Mesendoderm (in vitro differentiated cells): ENCODE measurements around the gene IFNA4.
A peak's percentile ranks its signal among the peaks of the same experiment; 100 is the strongest.
"Not testable (repeated sequence)": the region's sequence is repeated elsewhere in the genome, so short reads cannot be mapped to it uniquely, and the experiment has no call there.

Experiments
- DNase-seq: peaks from one replicate; pipeline ENCODE4 v3.0.0; 2013
- H2AK5ac ChIP-seq: 2 replicates; pipeline ENCODE4 v1.6.1; 2013; ENCODE audit warnings: low read length, inconsistent platforms
- H2BK120ac ChIP-seq: 2 replicates; pipeline ENCODE4 v1.6.1; 2013; ENCODE audit warnings: low read depth, mild to moderate bottlenecking, low read length, moderate library complexity, mixed read lengths
- H2BK15ac ChIP-seq: replicated peaks from 2 replicates; pipeline ENCODE4 v1.6.1; 2013; ENCODE audit warnings: low read depth, mild to moderate bottlenecking, moderate library complexity
- H2BK5ac ChIP-seq: 2 replicates; pipeline ENCODE4 v1.6.1; 2013; ENCODE audit warnings: low read length, inconsistent platforms
- H3K18ac ChIP-seq: 2 replicates; pipeline ENCODE4 v1.6.1; 2013; ENCODE audit warnings: mild to moderate bottlenecking, low read length, mixed read lengths
- H3K23ac ChIP-seq: one replicate; pipeline ENCODE4 v1.6.1; 2013; ENCODE audit warnings: low read length
- H3K27ac ChIP-seq: 2 replicates; pipeline ENCODE4 v1.5.1; 2013; ENCODE audit warnings: low read depth, mild to moderate bottlenecking, inconsistent platforms, low read length, moderate library complexity
- H3K27me3 ChIP-seq: 2 replicates; pipeline ENCODE4 v1.6.1; 2013; ENCODE audit warnings: low read length, control low read depth, mild to moderate bottlenecking, inconsistent platforms; ENCODE audit not compliant: insufficient read depth, poor library complexity
- H3K36me3 ChIP-seq: 2 replicates; pipeline ENCODE4 v1.6.1; 2013; ENCODE audit warnings: low read length, inconsistent platforms; ENCODE audit not compliant: control insufficient read depth, insufficient read depth
- H3K4ac ChIP-seq: one replicate; pipeline ENCODE4 v1.6.1; 2013; ENCODE audit warnings: low read depth, mild to moderate bottlenecking, low read length, moderate library complexity
- H3K4me1 ChIP-seq: 2 replicates; pipeline ENCODE4 v1.6.1; 2013; ENCODE audit warnings: low read depth, low read length, inconsistent platforms; ENCODE audit not compliant: control insufficient read depth
- H3K4me2 ChIP-seq: 2 replicates; pipeline ENCODE4 v1.6.1; 2013; ENCODE audit warnings: low read length
- H3K4me3 ChIP-seq: 2 replicates; pipeline ENCODE4 v1.5.1; 2013; ENCODE audit warnings: mild to moderate bottlenecking, low read length
- H3K56ac ChIP-seq: one replicate; pipeline ENCODE4 v1.6.1; 2013; ENCODE audit warnings: low read length
- H3K79me1 ChIP-seq: 2 replicates; pipeline ENCODE4 v1.6.1; 2013; ENCODE audit warnings: low read length, inconsistent platforms
- H3K79me2 ChIP-seq: 2 replicates; pipeline ENCODE4 v1.6.1; 2013; ENCODE audit warnings: mild to moderate bottlenecking, low read length; ENCODE audit not compliant: control insufficient read depth, insufficient read depth
- H3K9ac ChIP-seq: 2 replicates; pipeline ENCODE4 v1.6.1; 2013; ENCODE audit warnings: low read length, inconsistent platforms
- H4K5ac ChIP-seq: one replicate; pipeline ENCODE4 v1.6.1; 2013; ENCODE audit warnings: low read length
- H4K8ac ChIP-seq: one replicate; pipeline ENCODE4 v1.6.1; 2013; ENCODE audit warnings: low read depth, mild to moderate bottlenecking, control low read depth, low read length, moderate library complexity
- WGBS: extraction: QIAGEN DNeasy Blood & Tissue Kit; methylation state at CpG from one replicate; pipeline ENCODE4 v1.1.7; 2013; ENCODE audit warnings: low lambda C conversion rate, missing lambda C conversion rate; ENCODE audit not compliant: insufficient coverage; ENCODE audit errors: extremely low coverage; 5-methylcytosine and 5-hydroxymethylcytosine counted together

IFNA4 gene

DNA sequence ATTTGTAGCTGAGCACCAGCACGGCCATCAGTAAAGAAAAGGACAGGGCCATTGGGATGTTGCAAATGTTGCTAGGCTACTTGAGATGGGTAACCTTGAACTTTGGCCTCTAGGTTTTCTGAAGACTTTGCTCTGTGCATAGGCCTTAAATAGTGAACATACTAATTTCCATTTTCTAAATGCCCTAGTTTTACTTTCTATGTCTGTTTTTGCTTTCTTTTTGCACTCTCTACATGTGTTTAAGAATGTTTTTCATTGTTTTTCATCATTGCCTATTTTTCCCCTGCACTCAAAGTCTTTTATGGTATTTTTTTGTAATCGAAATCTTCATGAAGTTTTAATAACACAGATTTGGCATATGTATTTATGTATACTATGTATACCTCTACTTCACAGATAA is 40.7 kb upstream of the IFNA4 start, which contains the start of gene IFNA17:
IFNA17 (minus strand) TSS at position 101 of the 400 bp plus-strand sequence; CDS start at position 52, 49 bp downstream.
- H3K4ac ChIP-seq = no peak within 1 kb of the TSS

DNA sequence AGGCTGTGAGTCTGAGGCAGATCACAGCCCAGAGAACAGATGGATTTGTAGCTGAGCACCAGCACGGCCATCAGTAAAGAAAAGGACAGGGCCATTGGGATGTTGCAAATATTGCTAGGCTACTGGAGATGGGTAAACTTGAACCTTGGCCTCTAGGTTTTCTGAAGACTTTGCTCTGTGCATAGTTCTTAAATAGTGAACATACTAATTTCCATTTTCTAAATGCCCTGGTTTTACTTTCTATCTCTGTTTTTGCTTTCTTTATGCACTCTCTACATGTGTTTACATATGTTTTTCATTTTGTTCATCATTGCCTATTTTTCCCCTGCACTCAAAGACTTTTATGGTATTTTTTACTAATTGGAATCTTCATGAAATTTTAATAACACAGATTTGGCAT is 29.8 kb upstream of the IFNA4 start, which contains the start of gene IFNA16:
IFNA16 (minus strand) TSS at position 101 of the 400 bp plus-strand sequence; CDS start at position 95, 6 bp downstream.
- H2BK5ac ChIP-seq, H3K27ac ChIP-seq, H3K79me2 ChIP-seq, H2AK5ac ChIP-seq, H3K4me2 ChIP-seq, H3K9ac ChIP-seq, H3K4me3 ChIP-seq, H2BK15ac ChIP-seq, H3K36me3 ChIP-seq, H3K23ac ChIP-seq, H3K56ac ChIP-seq, H3K79me1 ChIP-seq, H3K18ac ChIP-seq, H4K8ac ChIP-seq, H4K5ac ChIP-seq, H3K4me1 ChIP-seq, H3K27me3 ChIP-seq, DNase-seq, H2BK120ac ChIP-seq, H3K4ac ChIP-seq: not testable (repeated sequence)
- no CpG with 5 or more reads among the region's 1 CpG for WGBS

More for the DNA sequence above, 40.7 kb upstream of the IFNA4 start, which contains the start of gene IFNA17:
- H3K36me3 ChIP-seq = no peaks in the 10 kb centered on the region
- no peak within 1 kb of the TSS for H4K5ac ChIP-seq
- no peaks in the 10 kb centered on the region for H3K79me1 ChIP-seq
- no peak within 1 kb of the TSS for H2BK15ac ChIP-seq
- no peaks in the 10 kb centered on the region for H3K79me2 ChIP-seq
- H3K4me1 ChIP-seq = no peaks in the 10 kb centered on the region
- H2BK120ac ChIP-seq = no peak within 1 kb of the TSS
- no peaks in the 10 kb centered on the region for H3K27me3 ChIP-seq
- H3K4me2 ChIP-seq = no peak within 1 kb of the TSS
- H3K23ac ChIP-seq = no peak within 1 kb of the TSS
- no peak within 1 kb of the TSS for H3K9ac ChIP-seq
- H2BK5ac ChIP-seq = no peak within 1 kb of the TSS
- H3K56ac ChIP-seq = no peak within 1 kb of the TSS
- no CpG with 5 or more reads among the region's 2 CpGs for WGBS
- no peak within 1 kb of the TSS for H3K18ac ChIP-seq
- H3K27ac ChIP-seq = no peak within 1 kb of the TSS
- no peak within 1 kb of the TSS for H3K4me3 ChIP-seq
- no peak for DNase-seq
- no peak within 1 kb of the TSS for H4K8ac ChIP-seq
- H2AK5ac ChIP-seq = no peak within 1 kb of the TSS

DNA sequence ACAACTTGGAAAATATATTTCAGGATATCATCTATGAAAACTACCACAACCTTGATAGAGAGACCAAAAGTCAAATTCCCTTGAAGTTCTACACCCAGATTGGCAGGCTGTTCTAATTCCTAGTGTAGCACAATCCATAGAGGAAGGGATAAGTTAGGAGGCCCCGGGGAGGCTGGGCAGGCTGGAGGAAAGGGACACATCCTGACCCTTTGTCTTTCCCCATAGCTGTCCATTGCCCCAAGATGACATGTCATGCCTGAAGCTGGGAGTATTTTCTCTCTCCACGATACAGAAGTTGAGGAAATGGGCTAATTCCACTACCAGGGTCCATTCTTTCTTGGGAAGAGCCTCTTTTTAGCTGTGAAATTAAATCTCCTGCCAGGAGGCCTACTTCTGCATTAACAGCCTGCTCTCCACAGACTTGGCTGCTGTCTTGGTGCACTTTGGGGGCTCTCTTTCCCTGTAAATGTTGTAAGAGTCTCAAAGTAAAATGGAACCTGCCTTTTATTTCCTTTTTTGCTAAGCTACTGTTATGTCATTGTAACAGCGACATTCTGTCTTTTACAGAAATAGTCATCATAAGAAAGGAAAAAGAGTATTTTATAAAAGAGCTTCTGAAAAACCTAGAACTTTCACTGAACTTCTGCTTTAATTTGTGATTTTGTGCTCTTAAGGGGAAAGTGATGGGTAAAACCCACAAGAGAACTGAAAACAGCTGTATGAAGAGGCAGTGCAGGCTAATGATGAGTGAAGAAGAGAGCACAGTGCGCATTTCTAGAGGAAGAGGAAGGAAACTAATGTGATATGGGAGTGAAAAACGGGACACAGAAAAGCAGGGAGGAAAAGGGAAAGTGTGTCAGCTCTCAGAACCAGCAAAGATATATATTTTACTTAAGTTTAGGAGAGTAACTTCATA is 26.3 kb upstream of the IFNA4 start:
- not testable (repeated sequence) for H4K5ac ChIP-seq, H2BK120ac ChIP-seq, H3K27ac ChIP-seq, H2BK5ac ChIP-seq, H2AK5ac ChIP-seq, H3K79me1 ChIP-seq, H4K8ac ChIP-seq, H3K4me3 ChIP-seq, H3K36me3 ChIP-seq, H3K56ac ChIP-seq, H3K79me2 ChIP-seq, H3K4me1 ChIP-seq, H3K4me2 ChIP-seq, H3K27me3 ChIP-seq, H3K4ac ChIP-seq, H3K9ac ChIP-seq, H3K18ac ChIP-seq, H3K23ac ChIP-seq, H2BK15ac ChIP-seq
- WGBS = no CpG with 5 or more reads among the region's 5 CpGs
- peak; percentile 32 for DNase-seq

DNA sequence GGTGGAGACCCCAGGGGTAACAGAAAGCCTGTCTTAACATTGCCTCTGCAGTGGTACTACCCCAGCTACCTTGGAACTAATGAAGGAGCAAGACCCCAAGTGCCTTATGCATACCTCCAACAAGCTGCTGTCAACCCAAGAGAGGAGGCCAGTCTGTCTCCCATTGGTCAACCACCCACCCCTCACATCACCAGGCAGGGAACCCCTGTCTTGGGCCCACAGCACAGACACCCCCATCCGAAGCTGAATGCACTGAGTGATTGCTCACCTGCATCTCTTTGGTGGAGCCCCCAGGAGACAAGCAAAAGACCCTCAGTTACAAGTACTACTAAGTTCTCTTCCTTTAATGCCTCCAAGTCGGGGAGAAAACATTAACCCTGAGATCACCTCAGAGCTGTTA is 24.8 kb upstream of the IFNA4 start:
- H3K18ac ChIP-seq, H4K8ac ChIP-seq, H3K4me3 ChIP-seq, H2BK120ac ChIP-seq, H2BK15ac ChIP-seq, H2AK5ac ChIP-seq, H3K79me2 ChIP-seq, H3K9ac ChIP-seq, DNase-seq, H3K56ac ChIP-seq, H3K23ac ChIP-seq, H3K4me1 ChIP-seq, H3K79me1 ChIP-seq, H3K27me3 ChIP-seq, H3K4ac ChIP-seq, H2BK5ac ChIP-seq, H3K36me3 ChIP-seq, H3K4me2 ChIP-seq, H3K27ac ChIP-seq, H4K5ac ChIP-seq: not testable (repeated sequence)
- WGBS = no CpG with 5 or more reads among the region's 2 CpGs

DNA sequence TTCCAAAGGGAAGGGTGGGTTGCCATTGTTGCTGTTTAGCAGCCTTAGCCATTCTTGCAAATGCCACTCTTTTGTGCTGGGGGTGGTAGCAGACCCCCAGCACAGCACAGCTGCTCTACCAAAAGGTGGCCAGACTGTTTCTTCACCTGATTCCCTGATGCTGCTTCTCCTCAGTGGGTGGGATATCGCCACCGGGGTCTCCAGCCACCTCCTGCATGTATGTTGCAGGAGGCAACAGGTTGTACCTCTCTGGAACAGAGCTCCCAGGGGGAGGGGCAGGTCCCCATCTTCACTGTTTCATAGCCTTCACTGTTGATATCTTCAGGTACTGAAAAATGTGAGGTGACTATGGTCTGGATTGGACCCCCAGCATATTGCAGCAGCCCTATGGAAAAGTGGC is 23.4 kb upstream of the IFNA4 start:
- not testable (repeated sequence) for H3K4me1 ChIP-seq, DNase-seq, H3K27me3 ChIP-seq, H3K56ac ChIP-seq, H3K79me1 ChIP-seq, H3K4me3 ChIP-seq, H3K9ac ChIP-seq, H4K8ac ChIP-seq, H3K23ac ChIP-seq, H2BK5ac ChIP-seq, H2AK5ac ChIP-seq, H3K79me2 ChIP-seq, H3K18ac ChIP-seq, H3K4me2 ChIP-seq, H2BK120ac ChIP-seq, H2BK15ac ChIP-seq, H4K5ac ChIP-seq, H3K36me3 ChIP-seq, H3K27ac ChIP-seq, H3K4ac ChIP-seq
- WGBS = no CpG with 5 or more reads among the region's 2 CpGs
